Uterus (tissue), 4 donors: Measurements from ENCODE around the gene IRF4. TPM values are rescaled to one million over a fixed set of nuclear protein-coding genes. Genes with fewer than 3 reads are reported as not detected.

Experiments
- DNase-seq, 2 donors: peaks; one replicate each; pipeline ENCODE4 v3.0.0-alpha.2; 2019 to 2020
- H3K27ac ChIP-seq, 2 donors: fragments of 200-600 bp; sonication (generic); 1 replicate in 1 of 2; 2 replicates in 1 of 2; pipeline ENCODE4 v1.5.1; 2016 to 2018
- H3K27me3 ChIP-seq, 2 donors: fragments of 200-600 bp; sonication (generic); one replicate each; pipeline ENCODE4 v1.5.1; 2018 to 2019; ENCODE audit warnings: control low read depth in 1 of 2
- H3K36me3 ChIP-seq, 2 donors: fragments of 200-600 bp; sonication (generic); one replicate each; pipeline ENCODE4 v1.5.1; 2019; ENCODE audit warnings: control low read depth in 1 of 2
- H3K4me1 ChIP-seq, 2 donors: fragments of 200-600 bp; sonication (generic); one replicate each; pipeline ENCODE4 v1.5.1; 2018 to 2019; ENCODE audit warnings: control low read depth in 1 of 2
- H3K4me3 ChIP-seq, 2 donors: fragments of 200-600 bp; sonication (generic); 1 replicate in 1 of 2; 2 replicates in 1 of 2; pipeline ENCODE4 v1.5.1; 2018 to 2019; ENCODE audit warnings: mild to moderate bottlenecking in 1 of 2
- H3K9me3 ChIP-seq, 2 donors: fragments of 200-600 bp; sonication (generic); one replicate each; pipeline ENCODE4 v1.5.1; 2019; ENCODE audit warnings: control low read depth in 1 of 2
- POLR2A ChIP-seq, 2 donors: fragments of 450-650 bp; IDR thresholded peaks; one replicate each; pipeline ENCODE4 v1.6.1; 2016; ENCODE audit warnings: antibody characterized with exemption in 2 of 2, mild to moderate bottlenecking in 1 of 2, moderate library complexity in 1 of 2
- intact Hi-C: fragments of 100-400 bp; cut with DNase I; formaldehyde crosslinking; loops from one replicate; pipeline ENCODE4 v1.15.1; 2023; ENCODE audit warnings: low total_unique reads
- total RNA-seq, 4 donors: library from RNA; depleted of rRNA in 3 of 4; stranded (reverse); fragments of >200 nt in 3 of 4; gene quantifications; one replicate each; pipeline versions ENCODE4 v1.1.0 to v1.2.4, GENCODE V29; 2014 to 2023
- TF ChIP-seq, protein P1 (sequence below), 4 experiments: fragments of 200-600 bp in 2 of 4; fragments of 450-650 bp in 2 of 4; sonication (generic) in 2 of 4; IDR thresholded peaks; one replicate each; pipeline ENCODE4 v1.5.1; 2016 to 2019; ENCODE audit warnings: antibody characterized with exemption in 4 of 4, mild to moderate bottlenecking in 2 of 4, moderate library complexity in 1 of 4
- donor health status: DM: yes; HTN: yes; CAD: no.

IRF4 gene
- total RNA-seq, 4 donors from 2014 or later, result 0.55 to 2.0 TPM; not detected in 2

GRCh38 chr6:357261-357790, 34.2 kb upstream of the IRF4 start:
- no peak for DNase-seq
- no peak overlapping the region for H3K27ac ChIP-seq
- intact Hi-C loops, result no loop called here
- H3K4me3 ChIP-seq, result no peak overlapping the region
- no peaks in the 10 kb centered on the region for H3K9me3 ChIP-seq
- no peaks in the 10 kb centered on the region for H3K27me3 ChIP-seq
- TF ChIP-seq POLR2A (IDR thresholded peaks at IDR 0.05), result no peak
- TF ChIP-seq, protein P1, sequence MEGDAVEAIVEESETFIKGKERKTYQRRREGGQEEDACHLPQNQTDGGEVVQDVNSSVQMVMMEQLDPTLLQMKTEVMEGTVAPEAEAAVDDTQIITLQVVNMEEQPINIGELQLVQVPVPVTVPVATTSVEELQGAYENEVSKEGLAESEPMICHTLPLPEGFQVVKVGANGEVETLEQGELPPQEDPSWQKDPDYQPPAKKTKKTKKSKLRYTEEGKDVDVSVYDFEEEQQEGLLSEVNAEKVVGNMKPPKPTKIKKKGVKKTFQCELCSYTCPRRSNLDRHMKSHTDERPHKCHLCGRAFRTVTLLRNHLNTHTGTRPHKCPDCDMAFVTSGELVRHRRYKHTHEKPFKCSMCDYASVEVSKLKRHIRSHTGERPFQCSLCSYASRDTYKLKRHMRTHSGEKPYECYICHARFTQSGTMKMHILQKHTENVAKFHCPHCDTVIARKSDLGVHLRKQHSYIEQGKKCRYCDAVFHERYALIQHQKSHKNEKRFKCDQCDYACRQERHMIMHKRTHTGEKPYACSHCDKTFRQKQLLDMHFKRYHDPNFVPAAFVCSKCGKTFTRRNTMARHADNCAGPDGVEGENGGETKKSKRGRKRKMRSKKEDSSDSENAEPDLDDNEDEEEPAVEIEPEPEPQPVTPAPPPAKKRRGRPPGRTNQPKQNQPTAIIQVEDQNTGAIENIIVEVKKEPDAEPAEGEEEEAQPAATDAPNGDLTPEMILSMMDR (IDR thresholded peaks at IDR 0.05), result no peak
- H3K36me3 ChIP-seq, result no peaks in the 10 kb centered on the region
- H3K4me1 ChIP-seq, result no peaks in the 10 kb centered on the region

GRCh38 chr6:357791-358341, 33.7 kb upstream of the IRF4 start:
- Histone ChIP-seq H3K4me3 (no peak overlapping the region), H3K27me3 (no peaks in the 10 kb centered on the region), H3K4me1 (no peaks in the 10 kb centered on the region), H3K36me3 (no peaks in the 10 kb centered on the region), H3K27ac (no peak overlapping the region), H3K9me3 (no peaks in the 10 kb centered on the region)
- DNase-seq, result no peak
- intact Hi-C loops, result no loop called here
- TF ChIP-seq, protein P1 (IDR thresholded peaks at IDR 0.05), result no peak
- TF ChIP-seq POLR2A (IDR thresholded peaks at IDR 0.05), result no peak

- no peak overlapping the region for H3K27ac ChIP-seq
- H3K27me3 ChIP-seq, result no peaks in the 10 kb centered on the region
- H3K4me3 ChIP-seq, result no peak overlapping the region
- H3K9me3 ChIP-seq, result no peaks in the 10 kb centered on the region
- intact Hi-C loops, result no loop called here
- no peak for DNase-seq
- no peak for TF ChIP-seq POLR2A (IDR thresholded peaks at IDR 0.05)
- H3K4me1 ChIP-seq, result no peaks in the 10 kb centered on the region
- H3K36me3 ChIP-seq, result no peaks in the 10 kb centered on the region
Observed at GRCh38 chr6:358432-358831, 33.1 kb upstream of the IRF4 start.

GRCh38 chr6:358847-359246, 32.7 kb upstream of the IRF4 start:
- H3K4me1 ChIP-seq, result no peaks in the 10 kb centered on the region
- intact Hi-C loops, result no loop called here
- DNase-seq, result no peak
- TF ChIP-seq, protein P1 (IDR thresholded peaks at IDR 0.05), result no peak
- no peak for TF ChIP-seq POLR2A (IDR thresholded peaks at IDR 0.05)
- no peaks in the 10 kb centered on the region for H3K27me3 ChIP-seq
- H3K9me3 ChIP-seq, result no peaks in the 10 kb centered on the region
- H3K4me3 ChIP-seq, result no peak overlapping the region
- no peaks in the 10 kb centered on the region for H3K36me3 ChIP-seq
- H3K27ac ChIP-seq, result no peak overlapping the region

- DNase-seq, result no peak
- Histone ChIP-seq H3K9me3 (no peaks in the 10 kb centered on the region), H3K36me3 (no peaks in the 10 kb centered on the region), H3K4me1 (no peaks in the 10 kb centered on the region), H3K27ac (no peak overlapping the region), H3K27me3 (no peaks in the 10 kb centered on the region), H3K4me3 (no peak overlapping the region)
- no peak for TF ChIP-seq POLR2A (IDR thresholded peaks at IDR 0.05)
- TF ChIP-seq, protein P1 (IDR thresholded peaks at IDR 0.05), result no peak
- intact Hi-C loops, result no loop called here
Observed at GRCh38 chr6:359261-360035, 32.1 kb upstream of the IRF4 start.
